ENCODE data around the gene EDARADD.

Gene EDARADD

GRCh38 chr1:236497908-236498307 lies 103.8 kb downstream of the EDARADD start:
- H3K9me3 ChIP-seq (ENCODE audit: low read length), result no peaks in the 10 kb centered on the region
- H3F3A ChIP-seq (ENCODE audit: insufficient read depth, low read length), result no peaks in the 10 kb centered on the region
- no peak overlapping the region for H2AFZ ChIP-seq (ENCODE audit: low read length)
- TF ChIP-seq EZH2 (IDR thresholded peaks at IDR 0.05; ENCODE audit: borderline replicate concordance, low read length), result no peak
- TF ChIP-seq CTCF (IDR thresholded peaks at IDR 0.05; ENCODE audit: low read length), result no peak
- H3K9me2 ChIP-seq (ENCODE audit: low read depth, low read length), result no peaks in the 10 kb centered on the region
- no peak overlapping the region for H3K4me3 ChIP-seq (ENCODE audit: low read depth, low read length, poor library complexity, severe bottlenecking)
- H3K79me2 ChIP-seq (ENCODE audit: insufficient read depth, low read length), result no peaks in the 10 kb centered on the region
- H3K4me1 ChIP-seq (ENCODE audit: insufficient read depth, low read length, severe bottlenecking), result no peaks in the 10 kb centered on the region
- no peak overlapping the region for H3K27ac ChIP-seq (ENCODE audit: low read depth, low read length, poor library complexity, severe bottlenecking)
- no peak overlapping the region for H3K4me2 ChIP-seq (ENCODE audit: low read length)
- H4K20me1 ChIP-seq (ENCODE audit: insufficient read depth, low read length), result no peaks in the 10 kb centered on the region
- no peak overlapping the region for H3K9ac ChIP-seq (ENCODE audit: low read length)
- H3K27me3 ChIP-seq (ENCODE audit: insufficient read depth, low read length), result no peaks in the 10 kb centered on the region
- H3K36me3 ChIP-seq (ENCODE audit: insufficient read depth, low read length), result no peaks in the 10 kb centered on the region

GRCh38 chr1:236501093-236501492 lies 107.0 kb downstream of the EDARADD start:
- Histone ChIP-seq H3F3A (ENCODE audit: insufficient read depth, low read length) (no peaks in the 10 kb centered on the region), H3K9me2 (ENCODE audit: low read depth, low read length) (no peaks in the 10 kb centered on the region), H3K9ac (ENCODE audit: low read length) (no peak overlapping the region), H3K79me2 (ENCODE audit: insufficient read depth, low read length) (no peaks in the 10 kb centered on the region), H3K4me3 (ENCODE audit: low read depth, low read length, poor library complexity, severe bottlenecking) (no peak overlapping the region), H3K36me3 (ENCODE audit: insufficient read depth, low read length) (no peaks in the 10 kb centered on the region), H3K27ac (ENCODE audit: low read depth, low read length, poor library complexity, severe bottlenecking) (no peak overlapping the region), H3K9me3 (ENCODE audit: low read length) (no peaks in the 10 kb centered on the region), H4K20me1 (ENCODE audit: insufficient read depth, low read length) (no peaks in the 10 kb centered on the region), H2AFZ (ENCODE audit: low read length) (no peak overlapping the region), H3K4me2 (ENCODE audit: low read length) (no peak overlapping the region), H3K4me1 (ENCODE audit: insufficient read depth, low read length, severe bottlenecking) (no peaks in the 10 kb centered on the region), H3K27me3 (ENCODE audit: insufficient read depth, low read length) (no peaks in the 10 kb centered on the region)
- TF ChIP-seq CTCF (IDR thresholded peaks at IDR 0.05; ENCODE audit: low read length), result no peak

GRCh38 chr1:236502579-236502971 lies 108.5 kb downstream of the EDARADD start:
- H2AFZ ChIP-seq (ENCODE audit: low read length), result no peak overlapping the region
- H3K9me2 ChIP-seq (ENCODE audit: low read depth, low read length), result no peaks in the 10 kb centered on the region
- H3K79me2 ChIP-seq (ENCODE audit: insufficient read depth, low read length), result no peaks in the 10 kb centered on the region
- H3K4me3 ChIP-seq (ENCODE audit: low read depth, low read length, poor library complexity, severe bottlenecking), result no peak overlapping the region
- no peak overlapping the region for H3K4me2 ChIP-seq (ENCODE audit: low read length)
- no peak overlapping the region for H3K9ac ChIP-seq (ENCODE audit: low read length)
- TF ChIP-seq CTCF (IDR thresholded peaks at IDR 0.05; ENCODE audit: low read length) (no peak), EZH2 (IDR thresholded peaks at IDR 0.05; ENCODE audit: borderline replicate concordance, low read length) (no peak)
- no peaks in the 10 kb centered on the region for H3K4me1 ChIP-seq (ENCODE audit: insufficient read depth, low read length, severe bottlenecking)
- no peaks in the 10 kb centered on the region for H3K27me3 ChIP-seq (ENCODE audit: insufficient read depth, low read length)
- no peaks in the 10 kb centered on the region for H4K20me1 ChIP-seq (ENCODE audit: insufficient read depth, low read length)
- no peaks in the 10 kb centered on the region for H3K36me3 ChIP-seq (ENCODE audit: insufficient read depth, low read length)
- H3F3A ChIP-seq (ENCODE audit: insufficient read depth, low read length), result no peaks in the 10 kb centered on the region
- no peak overlapping the region for H3K27ac ChIP-seq (ENCODE audit: low read depth, low read length, poor library complexity, severe bottlenecking)
- H3K9me3 ChIP-seq (ENCODE audit: low read length), result no peaks in the 10 kb centered on the region

Data from OCI-LY1 (cell line).